HG03045 (cell line): ENCODE data around the gene MESD.

Experiments used
- ATAC-seq: cut with Tn5 transposase; IDR thresholded peaks from one replicate; pipeline ENCODE4 v1.9.1; 2021; ENCODE audit warnings: mild to moderate bottlenecking, moderate library complexity; ENCODE audit not compliant: unreplicated experiment

Gene MESD

GRCh38 chr15:80989518-80990478 is at the start of gene MESD:
Gene MESD, minus strand, starts transcription at chr15:80989819. Its CDS starts 28 bp downstream, at chr15:80989791.
- ATAC-seq = peak; percentile 96

GRCh38 chr15:81038975-81039607 is 49.5 kb upstream of the MESD start:
- ATAC-seq = no peak

DNA sequence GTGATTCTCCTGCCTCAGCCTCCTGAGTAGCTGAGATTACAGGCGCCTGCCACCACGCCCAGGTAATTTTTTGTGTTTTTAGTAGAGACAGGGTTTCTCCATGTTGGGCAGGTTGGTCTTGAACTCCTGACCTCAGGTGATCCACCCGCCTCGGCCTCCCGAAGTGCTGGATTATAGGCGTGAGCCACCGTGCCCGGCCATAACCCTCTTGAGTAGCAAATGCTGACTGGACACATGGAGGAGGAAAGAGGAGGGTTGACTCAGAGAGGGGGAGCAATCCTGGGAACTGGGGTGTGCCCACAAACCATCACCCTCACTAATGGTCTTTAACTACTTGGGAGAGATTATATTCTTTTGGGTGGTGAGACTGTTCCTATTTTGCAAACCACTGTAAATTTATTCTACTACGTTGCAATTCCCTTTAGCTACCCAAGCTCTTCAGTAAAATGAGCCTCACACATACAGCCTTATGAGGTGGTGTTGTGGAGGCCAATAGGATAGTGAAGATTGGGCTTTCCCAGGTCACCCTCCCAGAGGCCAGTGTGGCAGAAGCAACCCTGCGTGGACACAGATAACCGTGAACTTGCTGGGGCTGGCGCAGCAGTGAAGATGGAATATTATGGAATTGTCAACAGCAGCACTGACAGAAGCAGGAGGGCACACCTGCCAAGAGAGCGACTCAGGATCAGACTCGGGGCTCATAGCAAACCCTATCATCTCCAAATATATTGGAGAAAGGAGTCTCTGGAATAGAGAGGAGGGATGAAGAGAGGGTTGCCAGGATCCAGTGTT is 48.5 kb upstream of the MESD start:
- ATAC-seq = no peak

GRCh38 chr15:81033508-81033907 is 43.9 kb upstream of the MESD start:
- ATAC-seq = no peak

DNA sequence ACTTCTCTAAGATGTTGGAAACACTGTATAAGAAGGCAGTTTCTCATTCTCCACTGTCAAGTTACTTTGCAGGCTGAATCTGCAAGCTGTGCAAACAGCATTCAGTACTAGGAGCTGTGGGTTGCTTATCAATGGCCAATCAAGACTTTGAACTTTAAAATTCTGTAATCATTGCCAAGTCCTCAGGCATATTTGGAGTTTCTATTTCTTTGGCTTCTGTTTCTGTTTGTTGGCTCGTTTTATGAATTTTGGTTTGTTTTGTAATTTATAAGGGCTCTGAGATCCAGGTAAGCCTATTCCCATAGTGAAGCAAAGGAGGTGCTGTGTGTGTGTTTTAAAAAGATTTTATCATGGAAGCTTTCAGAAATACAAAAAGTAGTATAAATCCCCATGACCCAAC is 43.2 kb upstream of the MESD start:
- ATAC-seq = no peak

- no peak for ATAC-seq
Observed at GRCh38 chr15:81032355-81032754, 42.7 kb upstream of the MESD start.

DNA sequence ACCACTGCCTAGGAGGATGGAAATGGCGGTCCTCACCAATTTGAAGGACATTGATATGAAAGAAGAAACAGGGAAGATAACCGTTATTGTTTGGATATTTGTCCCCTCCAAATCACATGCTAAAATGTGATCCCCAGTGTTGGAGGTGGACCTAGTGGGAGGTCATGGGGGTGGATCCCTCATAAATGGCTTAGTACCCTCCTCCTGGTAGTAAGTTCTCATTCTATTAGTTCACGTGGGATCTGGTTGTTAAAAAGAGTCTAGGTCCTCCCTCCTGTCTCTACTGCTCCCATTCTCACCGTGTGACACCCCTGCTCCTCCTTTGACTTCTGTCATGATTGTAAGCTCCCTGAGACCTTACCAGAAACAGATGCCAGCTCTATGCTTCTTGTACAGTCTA is 41.6 kb upstream of the MESD start:
- ATAC-seq = no peak

DNA sequence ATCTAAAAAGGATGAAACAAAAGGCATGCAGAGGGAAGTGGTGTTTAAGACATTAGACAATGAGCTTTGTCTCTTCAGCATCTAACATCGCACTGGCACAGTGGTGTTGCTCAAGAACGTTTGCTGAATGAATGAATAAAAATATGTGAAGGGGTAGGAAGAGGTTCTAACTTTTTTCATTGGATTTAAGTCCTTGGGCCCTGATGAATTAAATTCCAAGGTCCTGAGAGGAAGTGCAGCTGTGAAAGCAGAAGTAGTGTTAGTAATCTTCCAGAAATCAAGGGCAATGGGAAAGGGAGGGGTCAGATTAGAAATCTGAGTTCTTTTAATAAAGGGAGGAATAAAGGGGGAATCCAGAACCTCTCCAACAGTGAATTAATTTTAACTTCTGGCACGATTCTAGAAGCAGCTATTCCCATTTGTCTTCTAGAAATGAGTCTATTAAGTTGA is 40.7 kb upstream of the MESD start:
- ATAC-seq = no peak

DNA sequence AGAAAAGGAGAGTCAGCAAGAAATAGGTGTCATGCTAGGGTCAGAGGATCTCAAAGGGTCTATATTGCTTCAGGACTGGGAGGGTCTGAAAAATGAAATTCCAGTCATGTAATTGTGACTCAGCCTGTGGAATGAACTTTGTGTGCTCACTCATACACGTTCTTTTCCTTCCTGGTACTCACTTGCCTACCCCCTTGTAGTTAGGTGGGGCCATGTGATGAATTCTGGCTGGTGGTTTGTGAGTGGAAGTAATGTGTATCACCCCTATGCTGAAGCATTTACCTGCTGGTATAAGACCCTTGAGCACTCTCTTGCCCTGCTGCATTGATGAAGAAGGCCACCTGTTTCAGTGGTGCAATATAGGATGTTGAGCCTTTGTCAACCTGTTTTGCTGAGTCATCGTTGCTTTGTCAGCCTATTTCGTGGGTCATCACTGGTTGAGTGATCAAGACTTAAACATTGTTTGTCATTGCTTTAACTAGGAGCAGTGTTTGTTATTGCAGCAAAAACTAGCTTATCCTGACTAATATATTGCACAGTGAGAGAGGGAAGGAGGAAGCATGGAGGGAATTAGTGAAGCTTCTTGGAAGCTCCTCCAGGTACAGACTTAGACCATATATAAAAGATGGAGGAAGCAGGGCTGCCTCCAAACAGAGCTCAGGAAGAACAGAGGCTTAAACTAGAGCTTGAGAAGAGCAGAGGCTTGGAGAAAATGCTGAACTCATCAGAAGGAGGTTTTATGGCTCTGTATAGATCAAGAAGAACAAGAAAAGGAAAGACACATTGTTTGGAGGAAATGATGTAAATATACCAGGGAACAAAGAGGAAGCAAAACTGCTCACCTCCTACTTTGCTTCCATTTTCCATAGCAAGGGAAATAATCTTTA is 40.0 kb upstream of the MESD start:
- ATAC-seq = no peak

DNA sequence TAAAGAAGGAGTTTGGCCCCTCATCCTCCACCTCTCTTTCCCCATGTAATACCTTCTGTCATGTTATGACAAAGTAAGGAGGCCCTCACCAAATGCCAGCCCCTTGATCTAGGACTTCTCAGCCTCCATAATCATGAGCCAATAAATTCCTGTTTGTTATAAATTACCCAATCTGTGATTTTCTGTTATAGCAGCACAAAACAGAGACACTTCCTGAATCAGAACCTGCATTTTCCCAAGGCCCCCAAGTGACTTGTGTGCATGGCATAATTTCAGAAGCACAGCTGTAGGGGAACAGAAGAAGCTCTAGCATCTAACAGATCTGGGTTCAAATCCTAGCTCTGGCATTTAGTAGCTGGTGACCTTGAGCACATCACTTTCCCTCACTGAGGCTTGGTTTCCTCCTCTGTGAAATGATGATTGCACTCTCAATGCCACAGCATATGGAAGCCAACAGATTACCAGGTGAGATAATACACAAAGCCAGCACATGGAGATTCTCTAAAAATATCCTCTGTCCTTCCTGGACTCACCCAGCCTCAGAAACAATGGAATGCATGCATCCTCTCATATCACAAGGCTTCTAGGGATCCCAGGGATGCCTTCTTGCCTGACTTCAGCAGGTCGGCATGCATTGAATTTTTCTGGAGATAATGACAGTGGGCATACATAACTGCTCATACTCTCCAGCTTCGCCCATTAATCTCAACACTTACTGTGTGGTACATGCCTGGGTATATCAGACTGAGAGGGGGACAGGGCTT is 37.4 kb upstream of the MESD start:
- ATAC-seq = no peak

GRCh38 chr15:81025721-81026370 is 36.2 kb upstream of the MESD start:
- no peak for ATAC-seq

- no peak for ATAC-seq
Observed at GRCh38 chr15:81024936-81025335, 35.3 kb upstream of the MESD start.

- ATAC-seq = no peak
Observed at GRCh38 chr15:81024265-81024872, 34.8 kb upstream of the MESD start.

DNA sequence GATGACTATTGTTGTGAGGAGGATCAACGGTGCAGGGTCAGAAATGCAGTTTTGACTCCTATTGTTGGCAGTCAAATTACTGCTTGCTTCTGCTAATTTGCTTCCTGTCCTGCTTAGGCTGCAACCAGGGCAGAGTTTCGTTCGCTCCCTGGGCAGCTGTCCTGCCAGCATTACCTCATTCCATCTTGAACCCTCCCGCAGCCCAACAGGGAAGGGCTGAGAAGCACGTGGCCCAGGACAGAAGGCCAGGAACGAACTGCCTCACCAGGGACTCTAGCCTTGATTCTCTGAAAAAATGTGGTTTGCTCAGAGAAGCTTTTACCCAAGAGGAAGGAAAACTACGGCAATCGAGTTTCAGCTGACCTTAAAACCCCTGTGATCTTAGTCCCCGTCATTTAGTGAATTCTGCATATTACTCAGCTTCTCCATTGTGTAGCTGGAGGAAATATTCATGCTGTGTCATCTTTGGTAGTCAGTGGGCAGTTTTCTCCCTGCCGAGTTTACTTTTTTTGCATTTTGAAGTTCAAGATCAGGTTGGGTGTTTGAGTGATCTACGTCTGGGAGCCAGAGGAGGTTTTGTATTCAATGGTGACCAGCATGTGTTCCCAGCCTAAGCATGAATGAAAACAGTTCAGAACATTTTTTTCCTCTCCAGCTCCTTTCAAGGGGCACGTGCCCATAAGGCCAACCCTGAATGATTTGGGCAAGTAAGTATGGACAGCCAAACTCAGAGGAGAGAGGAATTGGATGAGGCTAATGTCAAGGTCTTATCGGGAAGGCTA is 34.1 kb upstream of the MESD start:
- ATAC-seq = peak; percentile 88

DNA sequence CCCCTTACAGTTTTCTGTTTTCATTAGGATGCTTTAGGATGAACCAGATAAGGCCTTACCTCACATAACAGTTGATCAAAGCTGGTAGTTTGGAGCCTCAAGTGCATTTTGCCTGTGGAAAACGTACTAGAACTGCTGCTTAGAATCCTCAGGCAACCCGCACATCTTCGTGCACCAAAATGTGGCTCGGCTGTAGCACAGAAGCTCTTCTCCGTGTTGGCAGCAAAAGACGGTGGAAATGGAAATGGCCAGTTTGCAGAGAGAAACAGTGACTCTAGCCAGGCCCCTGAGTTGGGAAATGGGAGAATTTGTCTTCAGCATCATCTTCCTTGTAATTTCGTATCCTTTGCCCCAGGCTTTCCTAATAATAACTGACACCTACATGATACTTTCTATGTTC is 31.7 kb upstream of the MESD start:
- no peak for ATAC-seq

- no peak for ATAC-seq
Observed at GRCh38 chr15:81018197-81018596, 28.6 kb upstream of the MESD start.

DNA sequence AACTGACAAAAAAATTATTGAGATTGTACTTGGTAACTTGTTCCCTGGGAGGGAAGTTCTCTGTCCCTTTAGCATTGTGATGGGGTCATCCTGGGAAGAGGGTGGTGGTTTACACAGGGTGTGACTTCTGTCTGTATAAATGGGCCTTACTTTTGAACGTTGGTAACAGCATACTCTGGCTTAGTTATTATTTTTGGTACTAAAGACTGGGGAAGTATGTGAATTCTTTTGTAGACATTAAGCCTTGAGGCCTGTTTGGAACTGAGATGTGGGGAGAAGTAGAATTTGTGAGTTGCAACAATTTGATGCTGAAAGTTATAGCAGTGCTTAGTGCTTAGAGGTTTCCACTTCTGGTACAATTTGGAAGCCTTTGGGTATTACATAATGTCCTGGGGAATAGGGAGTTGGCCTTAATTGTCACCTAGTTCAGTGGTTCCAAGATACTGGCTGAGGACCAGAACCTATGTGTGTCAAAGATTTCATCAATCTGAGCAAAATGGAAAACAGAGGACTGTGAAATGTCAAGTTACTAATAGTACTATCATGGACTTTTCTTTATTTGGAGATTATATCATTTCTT is 27.0 kb upstream of the MESD start:
- no peak for ATAC-seq
